ENCODE results near the gene TENM4.

- TF ChIP-seq, protein P1, sequence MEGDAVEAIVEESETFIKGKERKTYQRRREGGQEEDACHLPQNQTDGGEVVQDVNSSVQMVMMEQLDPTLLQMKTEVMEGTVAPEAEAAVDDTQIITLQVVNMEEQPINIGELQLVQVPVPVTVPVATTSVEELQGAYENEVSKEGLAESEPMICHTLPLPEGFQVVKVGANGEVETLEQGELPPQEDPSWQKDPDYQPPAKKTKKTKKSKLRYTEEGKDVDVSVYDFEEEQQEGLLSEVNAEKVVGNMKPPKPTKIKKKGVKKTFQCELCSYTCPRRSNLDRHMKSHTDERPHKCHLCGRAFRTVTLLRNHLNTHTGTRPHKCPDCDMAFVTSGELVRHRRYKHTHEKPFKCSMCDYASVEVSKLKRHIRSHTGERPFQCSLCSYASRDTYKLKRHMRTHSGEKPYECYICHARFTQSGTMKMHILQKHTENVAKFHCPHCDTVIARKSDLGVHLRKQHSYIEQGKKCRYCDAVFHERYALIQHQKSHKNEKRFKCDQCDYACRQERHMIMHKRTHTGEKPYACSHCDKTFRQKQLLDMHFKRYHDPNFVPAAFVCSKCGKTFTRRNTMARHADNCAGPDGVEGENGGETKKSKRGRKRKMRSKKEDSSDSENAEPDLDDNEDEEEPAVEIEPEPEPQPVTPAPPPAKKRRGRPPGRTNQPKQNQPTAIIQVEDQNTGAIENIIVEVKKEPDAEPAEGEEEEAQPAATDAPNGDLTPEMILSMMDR (IDR thresholded peaks at IDR 0.05) = no peak
- no peak for TF ChIP-seq POLR2A (IDR thresholded peaks at IDR 0.05)
Measured at GRCh38 chr11:79195209-79195608, 245.6 kb downstream of the TENM4 start.

Measured in Peyer's patch (tissue), 4 donors.